Endothelial cell (in vitro differentiated cells): ENCODE results near the gene PGF. TPM values are rescaled to one million over a fixed set of nuclear protein-coding genes. Genes with fewer than 3 reads are reported as not detected.
A peak's percentile ranks its signal among the peaks of the same experiment; 100 is the strongest.

Source experiments
- DNase-seq: peaks from one replicate; pipeline ENCODE4 v3.0.0; 2021; ENCODE audit warnings: low spot score
- H3K27ac Mint-ChIP-seq: one replicate; pipeline ENCODE4 v1.8.0; 2021; ENCODE audit warnings: mixed read lengths, inconsistent platforms; ENCODE audit not compliant: unreplicated experiment
- H3K27me3 Mint-ChIP-seq: one replicate; pipeline ENCODE4 v1.8.0; 2021; ENCODE audit warnings: mild to moderate bottlenecking, moderate library complexity, mixed read lengths, inconsistent platforms; ENCODE audit not compliant: unreplicated experiment
- H3K36me3 Mint-ChIP-seq: one replicate; pipeline ENCODE4 v1.8.0; 2021; ENCODE audit warnings: mild to moderate bottlenecking, low read depth, mixed read lengths, inconsistent platforms; ENCODE audit not compliant: unreplicated experiment
- H3K4me1 Mint-ChIP-seq: one replicate; pipeline ENCODE4 v1.8.0; 2021; ENCODE audit warnings: mild to moderate bottlenecking, mixed read lengths, inconsistent platforms; ENCODE audit not compliant: unreplicated experiment
- H3K4me3 Mint-ChIP-seq: one replicate; pipeline ENCODE4 v1.8.0; 2021; ENCODE audit warnings: mild to moderate bottlenecking, mixed read lengths, inconsistent platforms; ENCODE audit not compliant: unreplicated experiment
- H3K9me3 Mint-ChIP-seq: one replicate; pipeline ENCODE4 v1.8.0; 2021; ENCODE audit warnings: mixed read lengths, inconsistent platforms; ENCODE audit not compliant: unreplicated experiment
- CTCF ChIP-seq: fragments of 200-600 bp; sonication (generic); IDR thresholded peaks from one replicate; pipeline ENCODE4 v1.5.0; 2021; ENCODE audit warnings: antibody characterized with exemption; ENCODE audit not compliant: unreplicated experiment
- total RNA-seq: library from RNA; stranded (reverse); fragmentation: NEBNext Ultra II Directional; extraction: Animal tissue kit (Norgen Biotek cat#: 25700); gene quantifications from one replicate; pipeline ENCODE4 v1.2.1, GENCODE V29; 2021; ENCODE audit not compliant: unreplicated experiment

The PGF gene
- total RNA-seq, 1 donor from 2014 or later: 6.5 TPM

- no peak for DNase-seq
- Mint-ChIP-seq H3K27me3 (peaks cover 14% of the 10 kb centered on the region), H3K4me3 (peak overlapping the region; percentile 14), H3K4me1 (peaks cover 22% of the 10 kb centered on the region), H3K27ac (no peak overlapping the region), H3K9me3 (no peaks in the 10 kb centered on the region), H3K36me3 (peaks cover 5% of the 10 kb centered on the region)
- TF ChIP-seq CTCF: no peak
These were observed 19.8 kb upstream of the PGF start for GRCh38 chr14:74975059-74975810.

- Mint-ChIP-seq H3K4me3 (no peak overlapping the region), H3K27me3 (peaks cover 14% of the 10 kb centered on the region), H3K27ac (peak overlapping the region; percentile 74), H3K4me1 (peaks cover 15% of the 10 kb centered on the region), H3K9me3 (no peaks in the 10 kb centered on the region), H3K36me3 (peaks cover 5% of the 10 kb centered on the region)
- no peak for TF ChIP-seq CTCF
- DNase-seq: no peak
These were observed 19.1 kb upstream of the PGF start for GRCh38 chr14:74974364-74975058.

- no peak for TF ChIP-seq CTCF
- Mint-ChIP-seq H3K27me3 (peaks cover 14% of the 10 kb centered on the region), H3K4me3 (no peak overlapping the region), H3K27ac (peak overlapping the region; percentile 74), H3K36me3 (peaks cover 4% of the 10 kb centered on the region), H3K9me3 (no peaks in the 10 kb centered on the region), H3K4me1 (peaks cover 14% of the 10 kb centered on the region)
- no peak for DNase-seq
These were observed 18.5 kb upstream of the PGF start for GRCh38 chr14:74973905-74974363.

GRCh38 chr14:74973003-74973653 lies 17.7 kb upstream of the PGF start:
- Mint-ChIP-seq H3K27ac (no peak overlapping the region), H3K36me3 (peaks cover 3% of the 10 kb centered on the region), H3K9me3 (no peaks in the 10 kb centered on the region), H3K27me3 (peaks cover 11% of the 10 kb centered on the region), H3K4me1 (peaks cover 12% of the 10 kb centered on the region), H3K4me3 (no peak overlapping the region)
- peak; percentile 59 for DNase-seq
- TF ChIP-seq CTCF: no peak
